ENCODE measurements around the gene FBXW11.

DNA sequence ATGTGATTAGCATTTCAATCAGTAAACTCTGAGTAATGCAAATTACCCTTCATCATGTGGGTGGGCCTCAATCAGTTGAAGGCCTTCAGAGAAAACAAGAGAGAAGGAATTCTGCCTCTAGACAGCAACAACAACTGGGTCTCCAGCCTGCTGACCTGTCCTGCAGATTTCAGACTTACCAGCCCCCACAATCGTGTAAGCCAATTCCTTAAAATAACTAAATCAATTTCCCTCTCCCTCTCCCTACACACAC lies 41.7 kb upstream of the FBXW11 start:
- TF ChIP-seq, protein P1, sequence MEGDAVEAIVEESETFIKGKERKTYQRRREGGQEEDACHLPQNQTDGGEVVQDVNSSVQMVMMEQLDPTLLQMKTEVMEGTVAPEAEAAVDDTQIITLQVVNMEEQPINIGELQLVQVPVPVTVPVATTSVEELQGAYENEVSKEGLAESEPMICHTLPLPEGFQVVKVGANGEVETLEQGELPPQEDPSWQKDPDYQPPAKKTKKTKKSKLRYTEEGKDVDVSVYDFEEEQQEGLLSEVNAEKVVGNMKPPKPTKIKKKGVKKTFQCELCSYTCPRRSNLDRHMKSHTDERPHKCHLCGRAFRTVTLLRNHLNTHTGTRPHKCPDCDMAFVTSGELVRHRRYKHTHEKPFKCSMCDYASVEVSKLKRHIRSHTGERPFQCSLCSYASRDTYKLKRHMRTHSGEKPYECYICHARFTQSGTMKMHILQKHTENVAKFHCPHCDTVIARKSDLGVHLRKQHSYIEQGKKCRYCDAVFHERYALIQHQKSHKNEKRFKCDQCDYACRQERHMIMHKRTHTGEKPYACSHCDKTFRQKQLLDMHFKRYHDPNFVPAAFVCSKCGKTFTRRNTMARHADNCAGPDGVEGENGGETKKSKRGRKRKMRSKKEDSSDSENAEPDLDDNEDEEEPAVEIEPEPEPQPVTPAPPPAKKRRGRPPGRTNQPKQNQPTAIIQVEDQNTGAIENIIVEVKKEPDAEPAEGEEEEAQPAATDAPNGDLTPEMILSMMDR (IDR thresholded peaks at IDR 0.05), result no peak
- no peak for TF ChIP-seq ZFX (IDR thresholded peaks at IDR 0.05; ENCODE audit: borderline replicate concordance)
